GM21528 (cell line): ENCODE data around the gene WDR90.

Source experiments
- ATAC-seq: cut with Tn5 transposase; IDR thresholded peaks from one replicate; pipeline ENCODE4 v1.9.1; 2021; ENCODE audit warnings: mild to moderate bottlenecking, moderate library complexity; ENCODE audit not compliant: unreplicated experiment, low FRiP score

The WDR90 gene

GRCh38 chr16:674214-674881 lies 25.2 kb downstream of the WDR90 start:
- ATAC-seq = no peak

- ATAC-seq = no peak
Observed at GRCh38 chr16:674968-675883, 26.1 kb downstream of the WDR90 start, which contains the start of gene RHBDL1. RHBDL1 (plus strand) TSS chr16:675671; CDS start chr16:675791, 120 bp downstream.

- ATAC-seq = no peak
Observed at GRCh38 chr16:675884-676564, 26.9 kb downstream of the WDR90 start.

GRCh38 chr16:676565-676902 lies 27.4 kb downstream of the WDR90 start:
- no peak for ATAC-seq

- no peak for ATAC-seq
Observed at GRCh38 chr16:676913-677312, 27.7 kb downstream of the WDR90 start.

GRCh38 chr16:677316-678190 lies 28.4 kb downstream of the WDR90 start:
- no peak for ATAC-seq

- ATAC-seq = no peak
Observed at GRCh38 chr16:678209-678857, 29.2 kb downstream of the WDR90 start.

- no peak for ATAC-seq
Observed at GRCh38 chr16:678858-679813, 30.0 kb downstream of the WDR90 start.

- ATAC-seq = no peak
Observed at GRCh38 chr16:679814-680624, 30.9 kb downstream of the WDR90 start, which contains the start of gene STUB1. STUB1 (plus strand) TSS chr16:680410; CDS start chr16:680526, 116 bp downstream.

- no peak for ATAC-seq
Observed at GRCh38 chr16:680625-680945, 31.4 kb downstream of the WDR90 start.

- ATAC-seq = no peak
Observed at GRCh38 chr16:680967-681745, 32.0 kb downstream of the WDR90 start.

- no peak for ATAC-seq
Observed at GRCh38 chr16:681746-682427, 32.7 kb downstream of the WDR90 start.

GRCh38 chr16:682493-683395 lies 33.6 kb downstream of the WDR90 start:
- no peak for ATAC-seq

GRCh38 chr16:683396-684070 lies 34.4 kb downstream of the WDR90 start:
- ATAC-seq = peak; percentile 2
